AG04450 (cell line): Measurements from ENCODE around the gene ZCCHC24. TPM values are rescaled to one million over a fixed set of nuclear protein-coding genes. Genes with fewer than 3 reads are reported as not detected.

Experiments used
- CTCF ChIA-PET: fragments of 300-600, 350-600 bp; formaldehyde crosslinking; extraction: SDS; loops from one replicate; lab custom pipeline; 2022; ENCODE audit warnings: antibody characterized with exemption, inconsistent platforms; lab: Charles Lee
- POLR2A ChIA-PET: fragments of 350-600 bp; formaldehyde crosslinking; extraction: SDS; loops from one replicate; lab custom pipeline; 2021; ENCODE audit warnings: antibody characterized with exemption, inconsistent platforms; lab: Yijun Ruan, JAX
- DNase-seq: peaks from one replicate; pipeline ENCODE4 v3.0.0-alpha.2; 2011; ENCODE audit warnings: low read depth, low spot score
- H3K27ac ChIP-seq: one replicate; pipeline ENCODE4 v1.5.1; 2012; ENCODE audit warnings: low read depth, low read length, control low read depth
- H3K27me3 ChIP-seq: one replicate; pipeline ENCODE4 v1.6.0; 2012; ENCODE audit warnings: low read length; ENCODE audit not compliant: control insufficient read depth, insufficient read depth
- H3K4me3 ChIP-seq: 2 replicates; pipeline ENCODE4 v1.5.1; 2011; ENCODE audit warnings: mild to moderate bottlenecking, low read depth, low read length, control low read depth
- H3K9me3 ChIP-seq: 2 replicates; pipeline ENCODE4 v1.5.1; 2012; ENCODE audit warnings: low read length; ENCODE audit not compliant: control insufficient read depth, insufficient read depth
- CTCF ChIP-seq: IDR thresholded peaks from 2 replicates; pipeline ENCODE4 v1.5.1; 2011; ENCODE audit warnings: low read depth, low read length, control low read depth, inconsistent platforms
- polyA minus RNA-seq: library from RNA; depleted of rRNA, polyadenylated mRNA; stranded (reverse); fragments of >200 nt; gene quantifications from 2 replicates; pipeline ENCODE4 v1.2.3, GENCODE V29; 2011; rRNA and poly(A)+ RNA removed
- polyA plus RNA-seq: library from polyadenylated mRNA; depleted of rRNA; stranded (reverse); fragments of >200 nt; gene quantifications from 2 replicates; pipeline ENCODE4 v1.2.3, GENCODE V29; 2011; rRNA removed

ZCCHC24 gene
- polyA plus RNA-seq: 37.4 and 46.0 TPM in 2 replicates
- 53.8 and 66.8 TPM in 2 replicates for polyA minus RNA-seq

GRCh38 chr10:79445161-79445976, at the start of gene ZCCHC24:
Gene ZCCHC24, minus strand, starts transcription at chr10:79445624. Its CDS starts 184 bp downstream, at chr10:79445440.
- H3K27me3 ChIP-seq: no peaks in the 10 kb centered on the region
- CTCF ChIA-PET: interaction anchor here (0.8 to 1.4 kb wide), 2 partner anchors 22 to 71 kb away, joined by 3 to 5 read pairs; no protein-coding TSS in a partner anchor
- peak within 1 kb of the TSS; percentile 90 for H3K4me3 ChIP-seq
- no peak for TF ChIP-seq CTCF
- peak within 1 kb of the TSS; percentile 90 for H3K27ac ChIP-seq
- no peaks in the 10 kb centered on the region for H3K9me3 ChIP-seq
- POLR2A ChIA-PET: interaction anchor here (0.7 to 3.4 kb wide), 15 partner anchors 9 to 63 kb away, joined by 3 to 25 read pairs (median 5); no protein-coding TSS in a partner anchor
- peak; percentile 97 for DNase-seq

DNA sequence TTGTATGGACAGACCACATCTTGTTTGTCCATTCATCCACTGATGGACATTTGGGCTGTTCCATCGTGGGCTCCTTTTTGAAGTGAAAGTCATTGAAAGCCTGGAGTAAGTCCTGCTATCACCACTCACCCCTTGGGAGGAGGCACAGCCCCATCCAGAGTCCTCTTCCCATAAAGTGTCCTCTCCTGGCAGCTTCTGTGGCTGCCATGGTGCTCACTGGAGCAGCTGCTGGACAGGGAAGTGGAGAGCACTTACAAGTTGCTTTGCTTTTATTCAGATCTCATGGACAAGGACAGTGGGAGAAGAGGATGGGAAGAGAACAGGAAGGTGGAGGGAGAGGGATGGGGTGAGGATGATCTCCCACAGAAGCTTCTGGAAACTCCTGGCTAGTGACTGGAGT, 48.4 kb upstream of the ZCCHC24 start:
- no peaks in the 10 kb centered on the region for H3K9me3 ChIP-seq
- POLR2A ChIA-PET: no interaction called here
- DNase-seq: no peak
- CTCF ChIA-PET: no interaction called here
- H3K27ac ChIP-seq: no peak overlapping the region
- H3K27me3 ChIP-seq: peaks cover 3% of the 10 kb centered on the region
- no peak overlapping the region for H3K4me3 ChIP-seq
- no peak for TF ChIP-seq CTCF

GRCh38 chr10:79492839-79493238, 47.4 kb upstream of the ZCCHC24 start:
- DNase-seq: no peak
- POLR2A ChIA-PET: no interaction called here
- Histone ChIP-seq H3K9me3 (no peaks in the 10 kb centered on the region), H3K4me3 (no peak overlapping the region), H3K27me3 (peaks cover 3% of the 10 kb centered on the region), H3K27ac (no peak overlapping the region)
- no peak for TF ChIP-seq CTCF
- CTCF ChIA-PET: interaction anchor here (2.0 kb wide), 1 partner anchor 118 kb away, joined by 5 read pairs; no protein-coding TSS in a partner anchor

DNA sequence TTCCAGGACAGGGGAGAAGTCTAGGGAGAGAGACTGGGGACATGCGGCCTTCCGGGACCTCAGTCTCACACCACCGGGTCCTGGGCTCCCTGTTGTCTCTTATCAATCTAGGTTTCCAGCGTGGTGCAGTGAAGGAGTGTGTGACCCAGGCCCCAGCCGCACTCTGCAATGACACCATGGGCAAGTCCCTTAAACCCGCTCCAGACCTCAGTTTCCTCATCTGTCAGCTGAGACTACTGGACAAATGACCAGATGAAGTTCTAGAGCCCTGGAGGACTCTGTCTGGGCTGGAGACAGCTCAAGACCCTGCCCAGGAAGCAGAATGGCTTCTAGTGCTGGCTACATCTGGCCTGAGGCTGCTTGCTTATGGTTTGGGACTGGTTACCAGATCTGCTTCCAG, 46.8 kb upstream of the ZCCHC24 start:
- POLR2A ChIA-PET: no interaction called here
- peaks cover 3% of the 10 kb centered on the region for H3K27me3 ChIP-seq
- H3K27ac ChIP-seq: no peak overlapping the region
- CTCF ChIA-PET: interaction anchor here (2.0 kb wide), 1 partner anchor 118 kb away, joined by 5 read pairs; no protein-coding TSS in a partner anchor
- no peaks in the 10 kb centered on the region for H3K9me3 ChIP-seq
- no peak for DNase-seq
- no peak for TF ChIP-seq CTCF
- H3K4me3 ChIP-seq: no peak overlapping the region
